ENCODE results near the gene CCDC121. TPM values are rescaled to one million over a fixed set of nuclear protein-coding genes. Genes with fewer than 3 reads are reported as not detected.

CCDC121 gene
- polyA plus RNA-seq, 1 donor (not counting 4 experiments of a cell fraction or from before 2014, with no cell fraction given) = 1.1 TPM

DNA sequence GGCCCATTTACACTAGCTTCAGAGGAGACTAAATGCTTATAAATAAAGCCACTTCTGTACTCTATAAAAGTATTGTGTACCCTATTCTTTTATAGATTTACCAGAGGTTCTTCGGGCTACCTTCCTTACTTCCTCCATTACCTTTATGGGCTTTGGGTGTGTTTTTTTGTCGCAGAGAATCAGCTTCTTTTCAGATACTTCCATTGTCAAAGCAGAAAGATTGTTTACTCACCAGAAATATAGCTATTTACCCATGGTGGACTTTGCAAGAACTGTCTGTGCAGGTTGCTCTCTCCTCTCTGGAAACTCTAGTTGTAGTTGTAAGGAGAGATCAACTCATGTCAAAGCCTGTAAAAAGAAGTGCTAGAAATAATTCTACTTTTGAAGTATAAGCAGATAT lies 14.8 kb downstream of the CCDC121 start:
- H3K4me2 ChIP-seq (ENCODE audit: control insufficient read depth, extremely low read depth, insufficient read depth, low read depth, low read length) = no peak overlapping the region
- DNase-seq (ENCODE audit: low read depth, low spot score) (no peak), FAIRE-seq (no peak)
- no peak overlapping the region for H3K27ac ChIP-seq (ENCODE audit: control insufficient read depth, insufficient read depth, low read length)
- H3K36me3 ChIP-seq (ENCODE audit: control insufficient read depth in 2 of 2, extremely low read depth in 1 of 2, insufficient read depth in 2 of 2, low read length in 2 of 2) = peaks cover 8 to 19% of the 10 kb centered on the region in 2 experiments
- dilution Hi-C loops (cut with MboI; ENCODE audit: extremely low pct_ligation_motif_present, low sequenced_read_pairs) = no loop called here
- no peak overlapping the region for H2AFZ ChIP-seq (ENCODE audit: control insufficient read depth, low read length)
- H3K9me1 ChIP-seq (ENCODE audit: control insufficient read depth, extremely low read depth, insufficient read depth, low read length) = no peaks in the 10 kb centered on the region
- no peaks in the 10 kb centered on the region for H3K27me3 ChIP-seq (ENCODE audit: control insufficient read depth, extremely low read depth, insufficient read depth, low read length)
- H3K4me1 ChIP-seq (ENCODE audit: control insufficient read depth, extremely low read depth, insufficient read depth, low read length) = no peaks in the 10 kb centered on the region
- no peak for TF ChIP-seq EZH2 (IDR thresholded peaks at IDR 0.05; ENCODE audit: low read length)
- no peak for TF ChIP-seq CTCF (optimal IDR thresholded peaks at IDR 0.05 in 1 of 3, IDR thresholded peaks at IDR 0.05 in 1 of 3, conservative IDR thresholded peaks at IDR 0.05 in 1 of 3; ENCODE audit: extremely low read depth in 1 of 3, insufficient read depth in 2 of 3, low read length in 3 of 3)
- no peaks in the 10 kb centered on the region for H3K9me3 ChIP-seq (ENCODE audit: control insufficient read depth, low read depth, low read length)
- no peak overlapping the region for H3K4me3 ChIP-seq (ENCODE audit: control insufficient read depth in 2 of 3, extremely low read depth in 1 of 3, insufficient read depth in 2 of 3, low read depth in 1 of 3, low read length in 3 of 3)
- H3K79me2 ChIP-seq (ENCODE audit: control insufficient read depth, insufficient read depth, low read length) = no peaks in the 10 kb centered on the region
- H4K20me1 ChIP-seq (ENCODE audit: control insufficient read depth, extremely low read depth, insufficient read depth, low read length) = no peaks in the 10 kb centered on the region
- no peak overlapping the region for H3K9ac ChIP-seq (ENCODE audit: control insufficient read depth, extremely low read depth, insufficient read depth, low read length)

GRCh38 chr2:27606611-27607010 lies 22.2 kb downstream of the CCDC121 start:
- H3K9ac ChIP-seq (ENCODE audit: control insufficient read depth, extremely low read depth, insufficient read depth, low read length) = no peak overlapping the region
- H3K4me3 ChIP-seq (ENCODE audit: control insufficient read depth in 2 of 3, extremely low read depth in 1 of 3, insufficient read depth in 2 of 3, low read depth in 1 of 3, low read length in 3 of 3) = no peak overlapping the region
- FAIRE-seq (no peak), DNase-seq (ENCODE audit: low read depth, low spot score) (no peak)
- H3K9me3 ChIP-seq (ENCODE audit: control insufficient read depth, low read depth, low read length) = no peaks in the 10 kb centered on the region
- peaks cover 5 to 25% of the 10 kb centered on the region in 2 experiments for H3K36me3 ChIP-seq (ENCODE audit: control insufficient read depth in 2 of 2, extremely low read depth in 1 of 2, insufficient read depth in 2 of 2, low read length in 2 of 2)
- H2AFZ ChIP-seq (ENCODE audit: control insufficient read depth, low read length) = no peak overlapping the region
- H4K20me1 ChIP-seq (ENCODE audit: control insufficient read depth, extremely low read depth, insufficient read depth, low read length) = no peaks in the 10 kb centered on the region
- TF ChIP-seq CTCF (optimal IDR thresholded peaks at IDR 0.05 in 1 of 3, IDR thresholded peaks at IDR 0.05 in 1 of 3, conservative IDR thresholded peaks at IDR 0.05 in 1 of 3; ENCODE audit: extremely low read depth in 1 of 3, insufficient read depth in 2 of 3, low read length in 3 of 3) (no peak), EZH2 (IDR thresholded peaks at IDR 0.05; ENCODE audit: low read length) (no peak)
- no peak overlapping the region for H3K27ac ChIP-seq (ENCODE audit: control insufficient read depth, insufficient read depth, low read length)
- H3K27me3 ChIP-seq (ENCODE audit: control insufficient read depth, extremely low read depth, insufficient read depth, low read length) = no peaks in the 10 kb centered on the region
- dilution Hi-C loops (cut with MboI; ENCODE audit: extremely low pct_ligation_motif_present, low sequenced_read_pairs) = no loop called here
- H3K4me2 ChIP-seq (ENCODE audit: control insufficient read depth, extremely low read depth, insufficient read depth, low read depth, low read length) = no peak overlapping the region
- peaks cover 1% of the 10 kb centered on the region for H3K79me2 ChIP-seq (ENCODE audit: control insufficient read depth, insufficient read depth, low read length)
- no peaks in the 10 kb centered on the region for H3K9me1 ChIP-seq (ENCODE audit: control insufficient read depth, extremely low read depth, insufficient read depth, low read length)
- H3K4me1 ChIP-seq (ENCODE audit: control insufficient read depth, extremely low read depth, insufficient read depth, low read length) = no peaks in the 10 kb centered on the region

Data from keratinocyte (primary cell).